Peyer's patch (tissue), 4 donors: ENCODE results near the gene ELP6.

Experiments used
- CTCF ChIP-seq, 6 experiments: fragments of 450-650 bp in 4 of 6; fragments of 200-600 bp in 2 of 6; sonication (generic) in 1 of 6; IDR thresholded peaks; one replicate each; pipeline ENCODE4 v1.5.1; 2017 to 2019; ENCODE audit warnings: antibody characterized with exemption in 6 of 6, mild to moderate bottlenecking in 3 of 6, moderate library complexity in 1 of 6
- POLR2A ChIP-seq, 2 donors: fragments of 450-650 bp; IDR thresholded peaks; one replicate each; pipeline ENCODE4 v1.5.1; 2017; ENCODE audit warnings: antibody characterized with exemption in 2 of 2, mild to moderate bottlenecking in 2 of 2, moderate library complexity in 2 of 2

GRCh38 chr3:47533481-47533880 is 20.0 kb upstream of the ELP6 start:
- TF ChIP-seq CTCF (IDR thresholded peaks at IDR 0.05), result no peak
- no peak for TF ChIP-seq POLR2A (IDR thresholded peaks at IDR 0.05)
